ENCODE results near the gene SPEM2.
"Not testable (repeated sequence)": the region's sequence is repeated elsewhere in the genome, so short reads cannot be mapped to it uniquely, and the experiment has no call there.

- TF ChIP-seq CTCF (IDR thresholded peaks at IDR 0.05; ENCODE audit: low read length); EZH2 (IDR thresholded peaks at IDR 0.05; ENCODE audit: borderline replicate concordance, low read length): not testable (repeated sequence)
Observed at GRCh38 chr17:7469843-7470242, 44.4 kb downstream of the SPEM2 start.

Measured in OCI-LY1 (cell line).